DMS53 (cell line): ENCODE results near the gene ARHGAP6.
"Not testable (repeated sequence)": the region's sequence is repeated elsewhere in the genome, so short reads cannot be mapped to it uniquely, and the experiment has no call there.

Experiments used
- DNase-seq: peaks from one replicate; lab custom pipeline; 2025; lab: John Stamatoyannopoulos, UW

Gene ARHGAP6

GRCh38 chrX:11530621-11531020, 135.1 kb downstream of the ARHGAP6 start:
- DNase-seq: no peak

GRCh38 chrX:11528623-11529022, 137.1 kb downstream of the ARHGAP6 start:
- no peak for DNase-seq

GRCh38 chrX:11525685-11526084, 140.0 kb downstream of the ARHGAP6 start:
- no peak for DNase-seq

- not testable (repeated sequence) for DNase-seq
Measured at GRCh38 chrX:11519234-11519633, 146.5 kb downstream of the ARHGAP6 start.

GRCh38 chrX:11509786-11510185, 155.9 kb downstream of the ARHGAP6 start:
- no peak for DNase-seq

- no peak for DNase-seq
Measured at GRCh38 chrX:11504234-11504633, 161.5 kb downstream of the ARHGAP6 start.

- DNase-seq: no peak
Measured at GRCh38 chrX:11499076-11500044, 166.4 kb downstream of the ARHGAP6 start.

- not testable (repeated sequence) for DNase-seq
Measured at GRCh38 chrX:11491375-11491774, 174.3 kb downstream of the ARHGAP6 start.

GRCh38 chrX:11484290-11484689, 181.4 kb downstream of the ARHGAP6 start:
- no peak for DNase-seq

GRCh38 chrX:11481035-11481434, 184.7 kb downstream of the ARHGAP6 start:
- DNase-seq: no peak

GRCh38 chrX:11480626-11481025, 185.1 kb downstream of the ARHGAP6 start:
- no peak for DNase-seq

- no peak for DNase-seq
Measured at GRCh38 chrX:11478911-11479310, 186.8 kb downstream of the ARHGAP6 start.

- no peak for DNase-seq
Measured at GRCh38 chrX:11478026-11478425, 187.7 kb downstream of the ARHGAP6 start.

GRCh38 chrX:11474576-11474975, 191.1 kb downstream of the ARHGAP6 start:
- no peak for DNase-seq

- DNase-seq: no peak
Measured at GRCh38 chrX:11474021-11474420, 191.7 kb downstream of the ARHGAP6 start.

GRCh38 chrX:11472879-11473278, 192.8 kb downstream of the ARHGAP6 start:
- DNase-seq: no peak

GRCh38 chrX:11472381-11472780, 193.3 kb downstream of the ARHGAP6 start:
- DNase-seq: no peak

- DNase-seq: no peak
Measured at GRCh38 chrX:11470250-11470974, 195.3 kb downstream of the ARHGAP6 start.

- DNase-seq: no peak
Measured at GRCh38 chrX:11465648-11466411, 199.9 kb downstream of the ARHGAP6 start.

GRCh38 chrX:11464836-11465463, 200.8 kb downstream of the ARHGAP6 start:
- DNase-seq: no peak

GRCh38 chrX:11464380-11464779, 201.3 kb downstream of the ARHGAP6 start:
- no peak for DNase-seq

GRCh38 chrX:11462648-11463047, 203.1 kb downstream of the ARHGAP6 start:
- DNase-seq: no peak
